Calu3 (cell line): ENCODE data around the gene AWAT2. TPM values are rescaled to one million over a fixed set of nuclear protein-coding genes. Genes with fewer than 3 reads are reported as not detected.

ENCODE experiments used
- BruUV-seq: library from RNA; stranded (reverse); fragments of 400-500 nt; replicated peaks from 2 replicates; lab custom pipeline; 2021; lab: Mats Ljungman, UMichigan
- CTCF ChIA-PET: fragments of 300-600 bp; sonication (Branson Sonifier 250); formaldehyde crosslinking; loops from one replicate; lab custom pipeline; 2022; ENCODE audit warnings: antibody characterized with exemption; lab: Charles Lee
- DNase-seq: peaks from one replicate; pipeline ENCODE4 v3.0.0; 2022
- H3K27ac Mint-ChIP-seq: one replicate; pipeline ENCODE4 v1.8.0; 2022; ENCODE audit warnings: mixed read lengths; ENCODE audit not compliant: unreplicated experiment
- H3K27me3 Mint-ChIP-seq: one replicate; pipeline ENCODE4 v1.8.0; 2022; ENCODE audit warnings: mixed read lengths; ENCODE audit not compliant: unreplicated experiment
- H3K36me3 Mint-ChIP-seq: one replicate; pipeline ENCODE4 v1.8.0; 2022; ENCODE audit warnings: mild to moderate bottlenecking, moderate library complexity, mixed read lengths; ENCODE audit not compliant: insufficient read depth, unreplicated experiment
- H3K4me1 Mint-ChIP-seq: one replicate; pipeline ENCODE4 v1.8.0; 2022; ENCODE audit warnings: mild to moderate bottlenecking, low read depth, mixed read lengths; ENCODE audit not compliant: unreplicated experiment
- H3K4me3 Mint-ChIP-seq: one replicate; pipeline ENCODE4 v1.8.0; 2022; ENCODE audit warnings: mild to moderate bottlenecking, low read depth, moderate library complexity, mixed read lengths; ENCODE audit not compliant: unreplicated experiment
- H3K9me3 Mint-ChIP-seq: one replicate; pipeline ENCODE4 v1.8.0; 2022; ENCODE audit warnings: low read depth, mixed read lengths; ENCODE audit not compliant: unreplicated experiment
- intact Hi-C: fragments of 100-400 bp; cut with micrococcal nuclease; formaldehyde crosslinking; loops from one replicate; pipeline ENCODE4 v1.10.0; 2022; ENCODE audit not compliant: unreplicated experiment
- total RNA-seq: library from RNA; stranded (reverse); gene quantifications from 2 replicates; pipeline ENCODE4 v1.2.3, GENCODE V29; 2022
- TF ChIP-seq, protein P1 (sequence below): fragments of 200-600 bp; IDR thresholded peaks from one replicate; pipeline ENCODE4 v1.8.0; 2022; ENCODE audit warnings: antibody characterized with exemption; ENCODE audit not compliant: unreplicated experiment

AWAT2 gene
- total RNA-seq, 1 experiment from 2014 or later = not detected

DNA sequence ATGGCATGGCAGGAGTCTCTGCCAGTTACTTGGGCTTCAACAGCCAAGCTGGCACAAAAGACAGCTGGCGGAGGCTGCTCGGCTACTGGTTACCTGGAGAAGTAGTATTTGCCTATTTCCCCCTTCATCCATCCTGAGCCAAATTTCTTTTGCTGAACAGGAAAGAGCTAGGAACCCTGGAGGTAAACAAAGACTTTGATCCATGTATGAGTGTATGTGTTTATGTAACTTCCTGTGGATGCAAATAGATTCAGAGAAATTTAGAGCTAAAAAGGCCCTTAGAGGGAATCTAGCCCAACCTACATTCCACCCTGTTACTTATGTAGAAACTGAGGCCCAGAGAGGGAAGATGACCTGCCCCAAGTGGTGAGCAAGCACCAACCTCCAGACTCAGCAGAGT, 11.2 kb downstream of the AWAT2 start:
- intact Hi-C loops = no loop called here
- no peak overlapping the region for H3K4me3 Mint-ChIP-seq
- no peak for DNase-seq
- no peaks in the 10 kb centered on the region for H3K27me3 Mint-ChIP-seq
- CTCF ChIA-PET = interaction anchor here (0.7 kb wide), 1 partner anchor 59 kb away, joined by 5 read pairs; no protein-coding TSS in a partner anchor
- no peaks in the 10 kb centered on the region for H3K9me3 Mint-ChIP-seq
- H3K27ac Mint-ChIP-seq = no peak overlapping the region
- H3K36me3 Mint-ChIP-seq = no peaks in the 10 kb centered on the region
- no TSS peak for BruUV-seq
- peaks cover 19% of the 10 kb centered on the region for H3K4me1 Mint-ChIP-seq
- TF ChIP-seq, protein P1, sequence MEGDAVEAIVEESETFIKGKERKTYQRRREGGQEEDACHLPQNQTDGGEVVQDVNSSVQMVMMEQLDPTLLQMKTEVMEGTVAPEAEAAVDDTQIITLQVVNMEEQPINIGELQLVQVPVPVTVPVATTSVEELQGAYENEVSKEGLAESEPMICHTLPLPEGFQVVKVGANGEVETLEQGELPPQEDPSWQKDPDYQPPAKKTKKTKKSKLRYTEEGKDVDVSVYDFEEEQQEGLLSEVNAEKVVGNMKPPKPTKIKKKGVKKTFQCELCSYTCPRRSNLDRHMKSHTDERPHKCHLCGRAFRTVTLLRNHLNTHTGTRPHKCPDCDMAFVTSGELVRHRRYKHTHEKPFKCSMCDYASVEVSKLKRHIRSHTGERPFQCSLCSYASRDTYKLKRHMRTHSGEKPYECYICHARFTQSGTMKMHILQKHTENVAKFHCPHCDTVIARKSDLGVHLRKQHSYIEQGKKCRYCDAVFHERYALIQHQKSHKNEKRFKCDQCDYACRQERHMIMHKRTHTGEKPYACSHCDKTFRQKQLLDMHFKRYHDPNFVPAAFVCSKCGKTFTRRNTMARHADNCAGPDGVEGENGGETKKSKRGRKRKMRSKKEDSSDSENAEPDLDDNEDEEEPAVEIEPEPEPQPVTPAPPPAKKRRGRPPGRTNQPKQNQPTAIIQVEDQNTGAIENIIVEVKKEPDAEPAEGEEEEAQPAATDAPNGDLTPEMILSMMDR = no peak

DNA sequence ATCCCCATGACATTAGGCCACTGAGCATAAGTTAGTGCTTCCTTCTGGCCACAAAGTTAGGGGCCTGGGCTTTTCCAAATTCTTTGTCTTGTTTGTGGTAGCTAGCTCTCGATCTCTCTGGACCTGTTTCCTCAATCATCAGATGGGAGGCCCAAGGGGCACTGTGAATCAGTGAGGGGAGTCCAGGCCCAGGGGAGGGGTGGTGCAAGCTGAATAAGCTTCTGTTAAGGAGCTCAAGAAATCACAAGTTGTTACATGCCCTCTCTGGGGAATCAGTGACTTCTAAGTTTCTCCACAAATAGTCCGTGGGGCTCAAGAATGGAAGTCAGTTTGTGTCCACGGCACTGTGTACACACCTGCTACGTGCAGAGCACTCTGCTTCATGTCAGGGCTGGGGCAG, 15.1 kb downstream of the AWAT2 start:
- intact Hi-C loops = loop anchor here (5.0 kb wide), 1 partner anchor 63 kb away; no protein-coding TSS in a partner anchor
- H3K4me3 Mint-ChIP-seq = no peak overlapping the region
- H3K36me3 Mint-ChIP-seq = no peaks in the 10 kb centered on the region
- DNase-seq = no peak
- CTCF ChIA-PET = no interaction called here
- H3K27me3 Mint-ChIP-seq = no peaks in the 10 kb centered on the region
- H3K4me1 Mint-ChIP-seq = peaks cover 21% of the 10 kb centered on the region
- TF ChIP-seq, protein P1 = no peak
- no TSS peak for BruUV-seq
- no peaks in the 10 kb centered on the region for H3K9me3 Mint-ChIP-seq
- H3K27ac Mint-ChIP-seq = no peak overlapping the region

DNA sequence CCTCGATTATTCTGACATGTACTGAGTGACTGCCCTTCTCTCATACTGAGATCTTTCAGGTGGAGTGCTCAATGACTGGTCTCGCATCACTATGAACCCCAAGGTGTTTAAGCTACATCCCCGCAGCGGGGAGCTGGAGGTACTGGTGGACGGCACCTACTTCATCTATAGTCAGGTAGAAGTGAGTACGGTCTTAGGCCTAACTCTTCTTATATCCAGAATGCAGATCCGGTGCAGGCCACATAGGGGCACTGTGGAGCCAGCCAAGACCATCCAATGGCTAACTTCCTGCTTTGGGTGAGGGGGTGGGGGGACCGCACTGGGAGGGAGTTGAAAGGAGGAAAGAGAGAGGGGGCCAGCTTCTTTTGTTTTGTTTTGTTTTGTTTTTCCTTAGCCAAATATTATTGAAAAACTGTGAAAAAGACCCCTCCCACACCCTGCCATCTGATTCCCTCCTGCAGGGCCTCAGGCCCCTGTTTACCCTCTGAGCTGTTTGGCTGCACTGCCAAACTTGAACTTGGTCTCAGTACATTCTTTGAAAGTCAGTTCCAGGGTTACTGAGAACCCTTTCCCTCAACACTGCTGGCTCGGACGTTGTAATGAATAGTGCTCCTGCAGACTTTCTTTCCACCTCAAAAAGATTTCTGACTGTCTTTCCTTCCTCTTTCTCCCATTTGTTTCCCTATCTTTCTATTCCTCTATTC, 16.2 kb downstream of the AWAT2 start:
- no TSS peak for BruUV-seq
- Mint-ChIP-seq H3K27ac (no peak overlapping the region), H3K36me3 (no peaks in the 10 kb centered on the region), H3K9me3 (no peaks in the 10 kb centered on the region), H3K27me3 (no peaks in the 10 kb centered on the region), H3K4me3 (no peak overlapping the region), H3K4me1 (peaks cover 22% of the 10 kb centered on the region)
- TF ChIP-seq, protein P1 = peak; percentile 53
- peak; percentile 60 for DNase-seq
- intact Hi-C loops = loop anchor here (1.0 to 5.0 kb wide), 3 partner anchors 64 to 540 kb away; partner anchors contain the start of gene EDA
- CTCF ChIA-PET = interaction anchor here (0.7 to 1.7 kb wide), 4 partner anchors 9 to 609 kb away, joined by 3 to 10 read pairs (median 3); partner anchors contain the start of gene IGBP1

DNA sequence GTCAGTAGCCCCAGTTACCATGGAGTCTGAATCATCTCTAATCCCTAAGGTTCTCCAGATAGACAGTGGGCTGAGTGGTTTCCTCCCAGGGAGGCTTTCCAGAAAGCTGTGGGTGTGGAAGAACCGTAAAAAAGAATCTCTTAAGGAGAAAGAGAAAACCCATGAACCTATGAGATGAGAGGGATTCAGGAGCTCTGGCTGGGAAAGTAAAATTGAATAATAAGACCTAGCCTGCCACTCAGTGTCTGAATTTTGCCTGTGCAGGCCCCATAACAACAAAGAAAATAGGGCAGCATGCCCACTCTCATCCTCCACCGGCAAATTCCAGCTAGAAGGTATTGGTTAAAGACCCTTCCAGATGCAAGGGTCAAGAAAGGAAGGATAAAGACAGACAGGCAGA, 16.9 kb downstream of the AWAT2 start:
- Mint-ChIP-seq H3K4me3 (no peak overlapping the region), H3K4me1 (peaks cover 22% of the 10 kb centered on the region), H3K27ac (no peak overlapping the region), H3K36me3 (no peaks in the 10 kb centered on the region), H3K27me3 (no peaks in the 10 kb centered on the region), H3K9me3 (no peaks in the 10 kb centered on the region)
- TF ChIP-seq, protein P1 = no peak
- intact Hi-C loops = loop anchor here (1.0 to 5.0 kb wide), 3 partner anchors 65 to 539 kb away; partner anchors contain the start of gene EDA
- CTCF ChIA-PET = interaction anchor here (0.7 to 1.7 kb wide), 4 partner anchors 10 to 608 kb away, joined by 3 to 10 read pairs (median 3); partner anchors contain the start of gene IGBP1
- DNase-seq = no peak
- no TSS peak for BruUV-seq
